Nephron progenitor cell (in vitro differentiated cells): ENCODE data around the gene CCL1.

ENCODE experiments used
- DNase-seq: peaks from one replicate; pipeline ENCODE4 v3.0.0; 2021
- H3K27ac Mint-ChIP-seq: 2 replicates; pipeline ENCODE4 v1.8.0; 2021; ENCODE audit warnings: mild to moderate bottlenecking, moderate library complexity, mixed read lengths
- H3K27me3 Mint-ChIP-seq: 2 replicates; pipeline ENCODE4 v1.8.0; 2021; ENCODE audit warnings: mild to moderate bottlenecking, low read depth, mixed read lengths; ENCODE audit not compliant: poor library complexity
- H3K36me3 Mint-ChIP-seq: 2 replicates; pipeline ENCODE4 v1.8.0; 2021; ENCODE audit warnings: low read depth, mixed read lengths
- H3K4me1 Mint-ChIP-seq: 2 replicates; pipeline ENCODE4 v1.8.0; 2021; ENCODE audit warnings: mixed read lengths
- H3K4me3 Mint-ChIP-seq: 2 replicates; pipeline ENCODE4 v1.8.0; 2021; ENCODE audit warnings: mild to moderate bottlenecking, moderate library complexity, mixed read lengths
- H3K9me3 Mint-ChIP-seq: 2 replicates; pipeline ENCODE4 v1.8.0; 2021; ENCODE audit warnings: mild to moderate bottlenecking, moderate library complexity, mixed read lengths
- TF ChIP-seq, protein P1 (sequence below): fragments of 200-600 bp; sonication (generic); IDR thresholded peaks from 2 replicates; pipeline ENCODE4 v1.5.0; 2021; ENCODE audit warnings: antibody characterized with exemption

CCL1 gene

DNA sequence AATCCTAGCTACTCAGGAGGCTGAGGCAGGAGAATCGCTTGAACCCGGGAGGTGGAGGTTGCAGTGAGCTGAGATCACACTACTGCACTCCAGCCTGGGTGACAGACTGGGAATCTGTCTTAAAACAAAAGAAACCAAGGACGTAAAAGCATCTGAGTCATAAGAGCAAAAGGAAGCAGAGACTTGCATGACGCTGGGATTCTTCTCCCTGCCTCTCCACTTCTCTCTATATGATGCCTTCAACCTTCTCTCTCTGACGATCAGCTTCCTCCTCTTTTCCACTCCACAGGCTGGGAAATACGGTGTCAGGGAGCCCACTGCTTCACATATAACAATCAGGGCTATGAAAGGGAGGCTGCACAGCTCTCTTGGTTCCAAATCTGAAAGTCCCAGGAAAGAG, 43.2 kb upstream of the CCL1 start:
- Mint-ChIP-seq H3K4me3 (no peak overlapping the region), H3K4me1 (peaks cover 3% of the 10 kb centered on the region), H3K27me3 (peaks cover 47% of the 10 kb centered on the region), H3K27ac (no peak overlapping the region), H3K36me3 (no peaks in the 10 kb centered on the region), H3K9me3 (no peaks in the 10 kb centered on the region)
- DNase-seq, result no peak
- TF ChIP-seq, protein P1, sequence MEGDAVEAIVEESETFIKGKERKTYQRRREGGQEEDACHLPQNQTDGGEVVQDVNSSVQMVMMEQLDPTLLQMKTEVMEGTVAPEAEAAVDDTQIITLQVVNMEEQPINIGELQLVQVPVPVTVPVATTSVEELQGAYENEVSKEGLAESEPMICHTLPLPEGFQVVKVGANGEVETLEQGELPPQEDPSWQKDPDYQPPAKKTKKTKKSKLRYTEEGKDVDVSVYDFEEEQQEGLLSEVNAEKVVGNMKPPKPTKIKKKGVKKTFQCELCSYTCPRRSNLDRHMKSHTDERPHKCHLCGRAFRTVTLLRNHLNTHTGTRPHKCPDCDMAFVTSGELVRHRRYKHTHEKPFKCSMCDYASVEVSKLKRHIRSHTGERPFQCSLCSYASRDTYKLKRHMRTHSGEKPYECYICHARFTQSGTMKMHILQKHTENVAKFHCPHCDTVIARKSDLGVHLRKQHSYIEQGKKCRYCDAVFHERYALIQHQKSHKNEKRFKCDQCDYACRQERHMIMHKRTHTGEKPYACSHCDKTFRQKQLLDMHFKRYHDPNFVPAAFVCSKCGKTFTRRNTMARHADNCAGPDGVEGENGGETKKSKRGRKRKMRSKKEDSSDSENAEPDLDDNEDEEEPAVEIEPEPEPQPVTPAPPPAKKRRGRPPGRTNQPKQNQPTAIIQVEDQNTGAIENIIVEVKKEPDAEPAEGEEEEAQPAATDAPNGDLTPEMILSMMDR, result no peak

- no peak overlapping the region for H3K27ac Mint-ChIP-seq
- no peaks in the 10 kb centered on the region for H3K9me3 Mint-ChIP-seq
- DNase-seq, result no peak
- no peak overlapping the region for H3K4me3 Mint-ChIP-seq
- H3K36me3 Mint-ChIP-seq, result no peaks in the 10 kb centered on the region
- TF ChIP-seq, protein P1, result no peak
- peaks cover 27% of the 10 kb centered on the region for H3K27me3 Mint-ChIP-seq
- H3K4me1 Mint-ChIP-seq, result peaks cover 6% of the 10 kb centered on the region
These were observed 40.0 kb upstream of the CCL1 start for GRCh38 chr17:34403006-34403405.

DNA sequence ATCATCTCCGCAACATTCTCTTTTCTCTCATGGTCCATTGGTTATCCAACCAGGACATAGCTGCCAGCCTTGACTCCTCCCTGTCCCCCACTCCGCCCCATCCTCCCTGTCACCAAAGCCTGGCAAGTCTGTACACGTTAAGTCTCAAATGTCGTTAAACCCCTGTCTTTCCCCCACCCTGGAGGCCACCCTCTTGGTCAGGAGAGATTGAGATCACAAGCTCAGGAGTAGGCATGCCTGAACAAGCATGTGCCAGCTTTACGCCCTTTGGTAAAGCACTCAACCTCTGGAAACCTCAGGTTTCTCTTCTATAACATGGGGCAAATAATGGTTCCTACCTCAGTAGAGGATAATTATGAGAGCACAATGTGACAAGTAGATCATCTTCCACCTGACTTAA, 38.1 kb upstream of the CCL1 start:
- Mint-ChIP-seq H3K36me3 (no peaks in the 10 kb centered on the region), H3K9me3 (no peaks in the 10 kb centered on the region), H3K27ac (peak overlapping the region; percentile 22), H3K4me1 (peaks cover 6% of the 10 kb centered on the region), H3K4me3 (no peak overlapping the region), H3K27me3 (peaks cover 28% of the 10 kb centered on the region)
- TF ChIP-seq, protein P1, result no peak
- no peak for DNase-seq

- Mint-ChIP-seq H3K4me3 (no peak overlapping the region), H3K4me1 (peaks cover 6% of the 10 kb centered on the region), H3K27ac (no peak overlapping the region), H3K27me3 (peaks cover 25% of the 10 kb centered on the region), H3K9me3 (no peaks in the 10 kb centered on the region), H3K36me3 (no peaks in the 10 kb centered on the region)
- TF ChIP-seq, protein P1, result no peak
- DNase-seq, result no peak
These were observed 37.4 kb upstream of the CCL1 start for GRCh38 chr17:34400301-34400931.

GRCh38 chr17:34399725-34400124, 36.7 kb upstream of the CCL1 start:
- no peak for DNase-seq
- Mint-ChIP-seq H3K4me1 (peaks cover 6% of the 10 kb centered on the region), H3K27ac (no peak overlapping the region), H3K27me3 (peaks cover 20% of the 10 kb centered on the region), H3K4me3 (no peak overlapping the region), H3K9me3 (no peaks in the 10 kb centered on the region), H3K36me3 (no peaks in the 10 kb centered on the region)
- TF ChIP-seq, protein P1, result no peak

- Mint-ChIP-seq H3K27ac (no peak overlapping the region), H3K36me3 (no peaks in the 10 kb centered on the region), H3K27me3 (peaks cover 17% of the 10 kb centered on the region), H3K9me3 (no peaks in the 10 kb centered on the region), H3K4me3 (no peak overlapping the region), H3K4me1 (peaks cover 6% of the 10 kb centered on the region)
- TF ChIP-seq, protein P1, result no peak
- DNase-seq, result no peak
These were observed 36.0 kb upstream of the CCL1 start for GRCh38 chr17:34398990-34399389.
